Peyer's patch (tissue), 4 donors: ENCODE results near the gene NANS. TPM values are rescaled to one million over a fixed set of nuclear protein-coding genes. Genes with fewer than 3 reads are reported as not detected.

Source experiments
- DNase-seq, 3 donors: peaks; one replicate each; pipeline ENCODE4 v3.0.0-alpha.2; 2017 to 2019
- H3K27ac ChIP-seq, 4 donors: fragments of 200-600 bp; sonication (generic); one replicate each; pipeline ENCODE4 v1.5.1; 2016 to 2019
- H3K27me3 ChIP-seq, 2 donors: fragments of 200-600 bp; sonication (generic); one replicate each; pipeline ENCODE4 v1.5.1; 2019
- H3K36me3 ChIP-seq, 3 donors: fragments of 200-600 bp; sonication (generic); one replicate each; pipeline ENCODE4 v1.5.1; 2016 to 2019
- H3K4me1 ChIP-seq, 4 donors: fragments of 200-600 bp; sonication (generic); one replicate each; pipeline ENCODE4 v1.5.1; 2016 to 2019
- H3K4me3 ChIP-seq, 4 donors: fragments of 200-600 bp; sonication (generic); 1 replicate in 3 of 4; 2 replicates in 1 of 4; pipeline ENCODE4 v1.5.1; 2016 to 2019; ENCODE audit warnings: mild to moderate bottlenecking in 1 of 4
- H3K9me3 ChIP-seq, 4 donors: fragments of 200-600 bp; sonication (generic); one replicate each; pipeline ENCODE4 v1.5.1; 2016 to 2019; ENCODE audit warnings: mild to moderate bottlenecking in 1 of 4
- CTCF ChIP-seq, 6 experiments: fragments of 450-650 bp in 4 of 6; fragments of 200-600 bp in 2 of 6; sonication (generic) in 1 of 6; IDR thresholded peaks; one replicate each; pipeline ENCODE4 v1.5.1; 2017 to 2019; ENCODE audit warnings: antibody characterized with exemption in 6 of 6, mild to moderate bottlenecking in 3 of 6, moderate library complexity in 1 of 6
- POLR2A ChIP-seq, 2 donors: fragments of 450-650 bp; IDR thresholded peaks; one replicate each; pipeline ENCODE4 v1.5.1; 2017; ENCODE audit warnings: antibody characterized with exemption in 2 of 2, mild to moderate bottlenecking in 2 of 2, moderate library complexity in 2 of 2
- total RNA-seq, 4 donors: library from RNA; depleted of rRNA; stranded (reverse); fragments of >200 nt; gene quantifications; one replicate each; pipeline ENCODE4 v1.1.0, GENCODE V29; 2016

The NANS gene
- total RNA-seq, 4 donors from 2014 or later: 46.4 to 90.8 (median 76.7) TPM

- TF ChIP-seq CTCF (IDR thresholded peaks at IDR 0.05): no peak
- no peak for TF ChIP-seq POLR2A (IDR thresholded peaks at IDR 0.05)
- no peak overlapping the region for H3K4me3 ChIP-seq
- no peaks in the 10 kb centered on the region for H3K4me1 ChIP-seq
- H3K27ac ChIP-seq: no peak overlapping the region
- no peaks in the 10 kb centered on the region for H3K27me3 ChIP-seq
- no peaks in the 10 kb centered on the region for H3K36me3 ChIP-seq
- peak in 1 of 3 donors; percentile 45 for DNase-seq
- H3K9me3 ChIP-seq: no peaks in the 10 kb centered on the region
Measured at GRCh38 chr9:98039607-98040017, 16.9 kb upstream of the NANS start.

GRCh38 chr9:98040212-98040611 is 16.3 kb upstream of the NANS start:
- TF ChIP-seq CTCF (IDR thresholded peaks at IDR 0.05): no peak
- no peak for TF ChIP-seq POLR2A (IDR thresholded peaks at IDR 0.05)
- H3K9me3 ChIP-seq: no peaks in the 10 kb centered on the region
- no peaks in the 10 kb centered on the region for H3K27me3 ChIP-seq
- DNase-seq: no peak
- no peak overlapping the region for H3K27ac ChIP-seq
- no peak overlapping the region for H3K4me3 ChIP-seq
- no peaks in the 10 kb centered on the region for H3K36me3 ChIP-seq
- no peaks in the 10 kb centered on the region for H3K4me1 ChIP-seq

- Histone ChIP-seq H3K27me3 (no peaks in the 10 kb centered on the region), H3K4me1 (no peaks in the 10 kb centered on the region), H3K27ac (no peak overlapping the region), H3K4me3 (no peak overlapping the region), H3K9me3 (no peaks in the 10 kb centered on the region), H3K36me3 (no peaks in the 10 kb centered on the region)
- DNase-seq: peak in 1 of 3 donors; percentile 38
- no peak for TF ChIP-seq CTCF (IDR thresholded peaks at IDR 0.05)
- no peak for TF ChIP-seq POLR2A (IDR thresholded peaks at IDR 0.05)
Measured at GRCh38 chr9:98043915-98044314, 12.6 kb upstream of the NANS start.

GRCh38 chr9:98045234-98046179 is 11.0 kb upstream of the NANS start:
- Histone ChIP-seq H3K36me3 (no peaks in the 10 kb centered on the region), H3K27me3 (no peaks in the 10 kb centered on the region), H3K4me3 (peak overlapping the region in 2 of 4 donors; percentile 2 to 12), H3K4me1 (no peaks in the 10 kb centered on the region), H3K27ac (peak overlapping the region in 1 of 4 donors; percentile 18), H3K9me3 (no peaks in the 10 kb centered on the region)
- peak in 1 of 3 donors; percentile 13 for DNase-seq
- TF ChIP-seq CTCF (IDR thresholded peaks at IDR 0.05) (peak in 1 of 6 experiments; percentile 6), POLR2A (IDR thresholded peaks at IDR 0.05) (no peak)

- Histone ChIP-seq H3K4me3 (no peak overlapping the region), H3K9me3 (no peaks in the 10 kb centered on the region), H3K36me3 (no peaks in the 10 kb centered on the region), H3K27me3 (no peaks in the 10 kb centered on the region), H3K4me1 (no peaks in the 10 kb centered on the region), H3K27ac (no peak overlapping the region)
- no peak for DNase-seq
- no peak for TF ChIP-seq CTCF (IDR thresholded peaks at IDR 0.05)
- TF ChIP-seq POLR2A (IDR thresholded peaks at IDR 0.05): no peak
Measured at GRCh38 chr9:98046180-98046543, 10.4 kb upstream of the NANS start.
